Lung (tissue), 12 donors: ENCODE results near the gene DYNLT2. TPM values are rescaled to one million over a fixed set of nuclear protein-coding genes. Genes with fewer than 3 reads are reported as not detected.
"Not testable (repeated sequence)": the region's sequence is repeated elsewhere in the genome, so short reads cannot be mapped to it uniquely, and the experiment has no call there.

Source experiments
- ATAC-seq: fragments of 200-7000 bp; cut with Tn5 transposase; one replicate; pipeline ENCODE4 v1.9.1; 2020; ENCODE audit warnings: moderate number of reproducible peaks; ENCODE audit not compliant: insufficient read depth, low FRiP score
- DNase-seq, 3 donors: peaks; one replicate each; pipeline ENCODE4 v3.0.0-alpha.2; 2013 to 2017
- H3K27ac ChIP-seq, 2 donors: one replicate each; pipeline ENCODE4 v1.5.1; 2013; ENCODE audit warnings: mild to moderate bottlenecking in 2 of 2, moderate library complexity in 2 of 2, control low read depth in 1 of 2, inconsistent platforms in 1 of 2, low read depth in 1 of 2, low read length in 1 of 2
- H3K27me3 ChIP-seq, 3 donors: one replicate each; pipeline ENCODE4 v1.5.1; 2013; ENCODE audit warnings: low read length in 2 of 3; ENCODE audit not compliant: control insufficient read depth in 3 of 3, insufficient read depth in 3 of 3
- H3K36me3 ChIP-seq, 4 donors: one replicate each; pipeline ENCODE4 v1.5.1; 2013; ENCODE audit warnings: low read length in 4 of 4, mild to moderate bottlenecking in 1 of 4, moderate library complexity in 1 of 4; ENCODE audit not compliant: control insufficient read depth in 4 of 4, insufficient read depth in 4 of 4
- H3K4me1 ChIP-seq, 5 donors: one replicate each; pipeline ENCODE4 v1.5.1; 2013; ENCODE audit warnings: low read length in 5 of 5, mild to moderate bottlenecking in 2 of 5, moderate library complexity in 1 of 5; ENCODE audit not compliant: control insufficient read depth in 5 of 5, insufficient read depth in 5 of 5
- H3K4me3 ChIP-seq: one replicate; pipeline ENCODE4 v1.5.1; 2013; ENCODE audit warnings: mild to moderate bottlenecking, control low read depth, moderate library complexity
- H3K9ac ChIP-seq, 2 donors: one replicate each; pipeline ENCODE4 v1.5.1; 2013; ENCODE audit warnings: low read length in 2 of 2, control low read depth in 1 of 2; ENCODE audit not compliant: insufficient read depth in 1 of 2
- H3K9me3 ChIP-seq, 4 donors: one replicate each; pipeline ENCODE4 v1.5.1; 2013; ENCODE audit warnings: low read length in 3 of 4, mild to moderate bottlenecking in 1 of 4, moderate library complexity in 1 of 4; ENCODE audit not compliant: control insufficient read depth in 4 of 4, insufficient read depth in 3 of 4
- WGBS, 2 donors: extraction: QIAGEN DNeasy Blood & Tissue Kit; methylation state at CpG; one replicate each; pipeline ENCODE4 v1.1.7; 2013; 5-methylcytosine and 5-hydroxymethylcytosine counted together
- polyA plus RNA-seq, 2 donors: library from polyadenylated mRNA; stranded (reverse); fragments of 200-250 nt; gene quantifications; one replicate each; pipeline ENCODE4 v1.2.1, GENCODE V29; 2013
- total RNA-seq, 2 donors: library from RNA; depleted of rRNA in 1 of 2; stranded (reverse); fragments of >200 nt in 1 of 2; gene quantifications; one replicate each; pipeline ENCODE4 v1.2.1, GENCODE V29; 2014 to 2021
- TF ChIP-seq, protein P1 (sequence below): IDR thresholded peaks from 2 replicates; pipeline ENCODE4 v1.5.1; 2012; ENCODE audit warnings: mild to moderate bottlenecking; ENCODE audit errors: control extremely low read depth, extremely low read depth
- donor health status: control.
- donor health status: control.
- donor health status: Bipolar disorder and iron deficiency.
- donor health status: healthy.
- donor health status: DM: yes; HTN: yes; CAD: no.

DYNLT2 gene
- total and polyA plus RNA-seq, 4 donors: 0.69 to 5.2 (median 2.4) TPM

DNA sequence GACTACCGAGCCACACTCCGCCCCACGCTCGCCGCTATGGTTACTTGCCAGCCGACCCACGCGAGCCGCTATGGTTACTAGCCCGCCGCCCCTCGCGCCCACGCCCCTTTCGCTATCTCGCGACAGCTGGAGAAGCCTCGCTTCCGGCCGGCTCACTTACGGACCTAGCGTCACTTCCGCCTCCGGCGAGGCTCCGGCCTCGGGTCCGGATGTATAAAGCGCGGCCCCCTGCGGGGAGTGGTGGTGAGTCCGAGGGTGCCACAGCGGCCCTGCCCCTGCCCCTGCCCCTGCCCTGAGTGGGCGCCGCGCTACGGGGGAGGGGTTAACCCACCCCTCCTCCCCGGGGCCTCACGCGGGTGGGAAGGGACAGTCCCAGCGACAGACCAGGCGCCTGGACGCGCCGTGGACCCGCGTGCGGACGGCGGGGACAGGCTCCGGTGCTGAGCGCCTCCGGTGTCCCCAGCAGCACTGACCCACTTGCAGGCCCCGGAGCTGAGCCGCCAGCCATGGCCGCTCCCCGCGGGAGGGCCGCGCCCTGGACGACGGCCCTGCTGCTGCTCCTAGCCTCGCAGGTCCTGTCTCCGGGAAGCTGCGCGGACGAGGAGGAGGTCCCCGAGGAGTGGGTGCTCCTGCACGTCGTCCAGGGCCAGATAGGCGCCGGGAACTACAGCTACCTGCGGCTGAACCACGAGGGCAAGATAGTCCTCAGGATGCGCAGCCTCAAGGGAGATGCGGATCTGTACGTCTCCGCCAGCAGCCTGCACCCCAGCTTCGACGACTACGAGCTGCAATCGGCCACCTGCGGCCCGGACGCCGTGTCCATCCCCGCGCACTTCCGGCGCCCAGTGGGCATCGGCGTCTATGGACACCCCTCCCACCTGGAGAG, 49.2 kb downstream of the DYNLT2 start, which contains the start of the genes C6orf120 and WDR27:
TSS of gene C6orf120 (plus strand) at position 173 of the 886 bp plus-strand sequence. CDS start at position 507, 334 bp downstream.
TSS of gene WDR27 (minus strand) at position 76 of the 886 bp plus-strand sequence. CDS start 13,024 bp downstream, outside the sequence.
- TF ChIP-seq, protein P1, sequence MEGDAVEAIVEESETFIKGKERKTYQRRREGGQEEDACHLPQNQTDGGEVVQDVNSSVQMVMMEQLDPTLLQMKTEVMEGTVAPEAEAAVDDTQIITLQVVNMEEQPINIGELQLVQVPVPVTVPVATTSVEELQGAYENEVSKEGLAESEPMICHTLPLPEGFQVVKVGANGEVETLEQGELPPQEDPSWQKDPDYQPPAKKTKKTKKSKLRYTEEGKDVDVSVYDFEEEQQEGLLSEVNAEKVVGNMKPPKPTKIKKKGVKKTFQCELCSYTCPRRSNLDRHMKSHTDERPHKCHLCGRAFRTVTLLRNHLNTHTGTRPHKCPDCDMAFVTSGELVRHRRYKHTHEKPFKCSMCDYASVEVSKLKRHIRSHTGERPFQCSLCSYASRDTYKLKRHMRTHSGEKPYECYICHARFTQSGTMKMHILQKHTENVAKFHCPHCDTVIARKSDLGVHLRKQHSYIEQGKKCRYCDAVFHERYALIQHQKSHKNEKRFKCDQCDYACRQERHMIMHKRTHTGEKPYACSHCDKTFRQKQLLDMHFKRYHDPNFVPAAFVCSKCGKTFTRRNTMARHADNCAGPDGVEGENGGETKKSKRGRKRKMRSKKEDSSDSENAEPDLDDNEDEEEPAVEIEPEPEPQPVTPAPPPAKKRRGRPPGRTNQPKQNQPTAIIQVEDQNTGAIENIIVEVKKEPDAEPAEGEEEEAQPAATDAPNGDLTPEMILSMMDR: no peak
- Histone ChIP-seq H3K36me3 (peaks cover 0 to 16% (median 11%) of the 10 kb centered on the region in 4 donors), H3K9me3 (no peaks in the 10 kb centered on the region), H3K4me3 (peak within 1 kb of the TSS; percentile 88), H3K27ac (peak within 1 kb of the TSS; percentile 96 to 97), H3K4me1 (peaks cover 0 to 37% (median 5%) of the 10 kb centered on the region in 5 donors), H3K9ac (peak within 1 kb of the TSS; percentile 42 to 74), H3K27me3 (no peaks in the 10 kb centered on the region)
- DNase-seq (peak; percentile 96 to 98 (median 97)), ATAC-seq (peak; percentile 97)
- 0% methylated on average over 74 to 92 of the region's 92 CpGs for WGBS, 2 donors

DNA sequence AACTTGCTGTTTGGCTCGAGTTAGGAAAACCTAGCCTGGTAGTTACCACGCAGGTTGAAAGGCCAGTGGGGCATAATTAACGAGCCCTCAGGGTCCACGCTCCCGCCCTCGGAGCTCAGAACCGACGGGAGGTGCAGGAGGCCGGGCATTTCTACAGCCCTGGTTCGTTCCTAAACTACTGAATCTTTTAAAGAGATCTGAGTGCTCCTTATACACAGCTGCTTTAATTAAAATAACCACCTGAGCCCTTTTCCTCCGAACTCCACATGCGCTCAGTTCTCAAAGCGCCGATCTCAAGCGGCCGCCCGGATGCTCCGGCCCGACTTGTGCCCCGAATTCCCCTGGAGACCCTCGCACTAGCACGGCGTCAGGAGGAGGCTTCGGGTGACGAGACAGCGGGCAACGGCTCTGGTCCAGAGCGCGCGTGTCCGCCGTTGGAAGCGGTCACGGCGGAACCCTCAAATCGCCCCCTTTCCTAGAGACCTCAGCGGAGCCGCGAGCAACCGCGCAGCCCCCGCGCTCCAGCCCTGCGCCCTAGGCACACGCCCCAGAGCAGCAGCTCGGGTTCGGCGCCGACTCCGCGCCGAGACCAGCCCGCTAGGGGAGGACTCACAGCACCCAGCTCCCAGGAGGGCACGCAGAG, 49.9 kb downstream of the DYNLT2 start:
- ATAC-seq: no peak
- 0% methylated on average over 54 of the region's 54 CpGs for whole genome bisulfite sequencing, 2 donors
- peak overlapping the region; percentile 88 for H3K4me3 ChIP-seq
- no peaks in the 10 kb centered on the region for H3K27me3 ChIP-seq
- TF ChIP-seq, protein P1: no peak
- H3K36me3 ChIP-seq: peaks cover 0 to 16% (median 7%) of the 10 kb centered on the region in 4 donors
- no peaks in the 10 kb centered on the region for H3K9me3 ChIP-seq
- DNase-seq: no peak
- peak overlapping the region; percentile 96 to 97 for H3K27ac ChIP-seq
- H3K4me1 ChIP-seq: peaks cover 0 to 37% (median 5%) of the 10 kb centered on the region in 5 donors
- H3K9ac ChIP-seq: peak overlapping the region; percentile 31 to 74

DNA sequence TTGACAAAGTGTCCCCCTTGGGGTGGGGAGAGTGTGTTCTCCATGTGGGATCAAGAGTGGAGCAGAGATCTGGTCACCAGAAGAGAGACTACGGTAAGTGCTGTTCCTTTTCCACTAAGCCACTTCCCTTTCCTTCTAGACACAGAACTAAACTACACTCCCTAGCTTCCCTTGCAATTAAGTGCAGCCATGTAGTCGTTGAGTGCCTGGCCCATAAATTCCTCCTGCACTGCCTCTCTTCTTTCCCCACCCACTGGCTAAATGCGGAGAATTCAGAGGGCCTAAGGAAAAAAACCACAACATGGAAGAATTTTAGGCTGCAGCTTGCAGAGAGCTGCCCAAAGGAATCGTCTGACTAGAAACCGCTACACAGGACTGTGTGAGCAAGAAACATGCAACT, 51.1 kb downstream of the DYNLT2 start:
- no peaks in the 10 kb centered on the region for H3K27me3 ChIP-seq
- no peak overlapping the region for H3K4me3 ChIP-seq
- H3K4me1 ChIP-seq: peaks cover 0 to 37% (median 5%) of the 10 kb centered on the region in 5 donors
- ATAC-seq (no peak), DNase-seq (peak in 1 of 3 donors; percentile 6)
- H3K36me3 ChIP-seq: peaks cover 0 to 16% (median 5%) of the 10 kb centered on the region in 4 donors
- 49 to 51% methylated on average over 5 of the region's 5 CpGs for WGBS, 2 donors
- TF ChIP-seq, protein P1: no peak
- H3K9ac ChIP-seq: no peak overlapping the region
- H3K27ac ChIP-seq: no peak overlapping the region
- peaks cover 0 to 3% (median 1%) of the 10 kb centered on the region in 4 donors for H3K9me3 ChIP-seq

DNA sequence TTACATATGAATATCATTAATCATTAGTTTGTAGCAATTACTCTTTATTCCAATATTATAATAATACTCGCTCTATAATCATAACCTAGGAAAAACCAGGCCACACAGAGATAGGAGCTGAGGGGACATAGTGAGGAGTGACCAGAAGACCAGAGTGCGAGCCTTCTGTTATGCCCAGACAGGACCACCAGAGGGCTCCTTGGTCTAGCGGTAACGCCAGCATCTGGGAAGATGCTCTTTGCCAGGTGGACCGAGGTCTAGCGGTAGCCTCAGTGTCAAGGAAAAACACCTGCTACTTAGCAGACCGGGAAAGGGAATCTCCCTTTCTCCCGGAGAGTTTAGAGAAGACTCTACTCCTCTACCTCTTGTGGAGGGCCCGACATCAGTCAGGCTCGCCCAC, 54.3 kb downstream of the DYNLT2 start:
- WGBS, 2 donors: 90 to 91% methylated on average over 10 of the region's 10 CpGs
- not testable (repeated sequence) for H3K4me3 ChIP-seq, ATAC-seq, H3K27me3 ChIP-seq, DNase-seq, H3K9me3 ChIP-seq, H3K27ac ChIP-seq, H3K9ac ChIP-seq
- peaks cover 0 to 11% (median 0%) of the 10 kb centered on the region in 5 donors for H3K4me1 ChIP-seq
- H3K36me3 ChIP-seq: peaks cover 0 to 19% (median 5%) of the 10 kb centered on the region in 4 donors
